Stimulated activated CD8-positive, alpha-beta memory T cell treated with anti-CD3 and anti-CD28 coated beads, Interleukin-2, amount 100 ng/mL, for 48 hours (primary cell): ENCODE results near the gene APMAP.

ENCODE experiments used
- DNase-seq, 2 donors: peaks; one replicate each; pipeline ENCODE4 v3.0.0-alpha.2; 2020; ENCODE audit warnings: low read depth in 2 of 2

Gene APMAP

GRCh38 chr20:24966317-24967012 is 26.1 kb downstream of the APMAP start:
- no peak for DNase-seq

DNA sequence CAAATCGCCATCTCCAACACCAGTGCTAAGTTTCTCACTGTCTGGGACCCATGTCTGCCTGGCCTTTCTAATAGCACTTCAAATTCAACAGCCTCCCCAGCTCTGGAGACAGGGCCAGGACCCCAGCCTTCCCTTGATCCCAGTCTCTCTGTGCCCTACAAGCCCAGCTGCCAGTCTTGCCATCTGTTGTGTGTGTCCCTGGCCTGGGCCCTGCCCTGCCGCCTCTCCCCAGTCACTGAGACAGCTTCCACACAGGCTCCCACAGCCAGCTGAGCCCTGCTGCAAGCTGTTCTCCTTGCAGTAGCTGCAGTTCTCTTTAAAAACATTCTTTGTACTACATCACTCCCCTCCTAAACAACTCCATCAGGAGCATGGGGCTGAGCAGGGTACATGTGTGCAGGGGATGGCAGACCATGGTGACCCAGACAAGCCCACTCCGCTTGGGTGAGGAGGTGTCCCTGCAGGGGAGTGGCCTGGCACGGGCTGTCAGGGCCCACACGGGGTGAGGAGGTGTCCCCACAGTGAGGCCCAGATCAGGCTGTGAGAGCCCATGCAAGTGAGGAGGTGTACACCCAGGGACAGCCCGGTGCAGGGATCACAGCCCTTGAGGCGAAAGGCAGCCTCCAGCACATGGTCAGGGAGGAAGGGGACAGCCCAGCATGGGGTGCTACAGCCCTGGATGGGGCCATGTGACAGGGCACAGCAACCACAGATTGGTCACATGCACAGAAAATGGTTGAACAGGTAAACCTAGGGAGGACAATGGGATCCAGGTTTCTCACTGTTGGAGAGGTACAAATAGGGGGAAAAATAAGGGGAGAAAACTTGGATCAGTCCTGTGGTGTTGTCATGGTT is 27.3 kb downstream of the APMAP start:
- no peak for DNase-seq

DNA sequence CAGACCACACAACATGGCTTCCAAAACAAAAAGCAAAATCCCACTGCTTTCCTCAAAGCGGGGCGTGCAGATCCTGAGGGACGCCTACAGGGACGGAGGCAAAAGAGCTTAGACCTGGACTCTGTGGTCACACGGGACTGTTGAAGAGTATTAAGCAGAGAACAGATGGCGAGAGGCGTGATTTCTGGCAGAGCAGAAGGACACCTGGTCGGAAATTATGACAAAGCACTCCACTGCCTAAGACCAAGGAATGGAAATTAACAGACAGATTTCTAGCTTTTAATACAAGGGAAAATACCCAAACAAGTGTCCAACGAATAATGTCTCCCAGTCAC is 28.1 kb downstream of the APMAP start:
- no peak for DNase-seq

DNA sequence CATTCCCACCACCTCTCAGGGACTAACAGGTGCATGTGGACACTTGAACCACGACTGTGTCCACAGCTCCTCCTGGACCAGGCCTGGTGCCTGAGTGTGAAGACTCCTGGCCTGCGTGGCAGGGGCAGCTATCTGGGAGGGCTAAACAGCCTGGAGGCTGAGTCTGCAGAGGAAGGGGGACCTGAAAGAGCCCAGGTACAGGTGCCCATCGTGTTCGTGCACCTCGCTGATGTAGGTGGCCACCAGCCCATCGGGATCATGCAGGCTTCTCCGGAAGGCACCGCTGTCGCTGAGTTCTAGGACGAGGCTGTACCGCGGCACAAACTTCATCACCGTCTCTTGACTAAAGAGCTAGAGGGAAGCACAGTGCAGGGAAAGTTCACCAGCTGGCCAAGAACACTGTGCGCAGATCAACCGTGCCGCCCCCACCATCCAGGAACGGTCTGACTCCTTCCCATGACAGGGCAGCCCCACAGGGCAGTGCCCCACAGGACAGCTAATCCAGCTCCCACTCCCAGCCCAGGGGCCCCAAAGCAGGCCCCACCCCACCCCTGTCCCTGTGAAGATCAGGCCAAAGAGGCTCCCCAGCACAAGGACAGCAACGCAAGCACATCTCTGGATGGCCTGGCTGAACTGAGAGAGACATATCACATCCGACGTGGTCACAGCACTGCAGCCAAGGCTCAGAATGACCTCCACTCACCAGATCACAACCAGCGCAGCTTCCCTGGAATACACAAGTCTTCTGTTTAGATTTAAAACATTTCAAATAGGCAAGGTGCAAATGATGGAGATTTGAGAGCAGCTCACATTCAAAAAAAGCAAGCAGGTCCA is 28.7 kb downstream of the APMAP start:
- no peak for DNase-seq

DNA sequence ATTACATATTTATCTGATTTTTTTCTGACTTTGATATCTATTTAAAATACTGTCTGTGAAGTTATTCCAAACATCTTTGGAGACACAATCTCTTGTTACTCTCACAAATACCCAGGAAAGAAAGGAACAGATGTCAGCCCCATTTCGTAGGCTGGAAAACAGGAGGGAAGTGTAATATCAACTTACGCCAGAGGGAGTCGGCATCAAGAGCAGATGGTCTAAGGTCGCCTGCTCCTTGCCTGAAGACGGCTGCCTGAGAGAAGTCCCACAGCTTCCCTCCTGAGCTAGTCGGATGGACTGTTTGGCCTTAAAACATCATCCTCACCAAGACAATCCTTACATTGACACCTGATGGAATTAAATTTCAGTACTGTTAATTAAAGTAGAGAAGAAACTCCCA is 30.0 kb downstream of the APMAP start:
- DNase-seq = no peak

DNA sequence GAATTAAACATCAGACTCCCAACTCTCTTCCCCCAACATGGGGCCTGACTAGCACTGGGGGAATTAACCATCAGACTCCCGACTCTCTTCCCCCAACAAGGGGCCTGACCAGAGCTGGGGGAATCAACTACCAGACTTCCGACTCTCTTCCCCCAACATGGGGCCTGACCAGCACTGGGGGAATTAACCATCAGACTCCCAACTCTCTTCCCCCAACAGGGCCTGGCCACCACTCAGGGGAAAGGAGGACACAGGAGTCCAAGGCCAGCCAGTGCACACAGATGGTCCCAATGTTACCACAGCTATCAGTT is 30.4 kb downstream of the APMAP start:
- DNase-seq = no peak

DNA sequence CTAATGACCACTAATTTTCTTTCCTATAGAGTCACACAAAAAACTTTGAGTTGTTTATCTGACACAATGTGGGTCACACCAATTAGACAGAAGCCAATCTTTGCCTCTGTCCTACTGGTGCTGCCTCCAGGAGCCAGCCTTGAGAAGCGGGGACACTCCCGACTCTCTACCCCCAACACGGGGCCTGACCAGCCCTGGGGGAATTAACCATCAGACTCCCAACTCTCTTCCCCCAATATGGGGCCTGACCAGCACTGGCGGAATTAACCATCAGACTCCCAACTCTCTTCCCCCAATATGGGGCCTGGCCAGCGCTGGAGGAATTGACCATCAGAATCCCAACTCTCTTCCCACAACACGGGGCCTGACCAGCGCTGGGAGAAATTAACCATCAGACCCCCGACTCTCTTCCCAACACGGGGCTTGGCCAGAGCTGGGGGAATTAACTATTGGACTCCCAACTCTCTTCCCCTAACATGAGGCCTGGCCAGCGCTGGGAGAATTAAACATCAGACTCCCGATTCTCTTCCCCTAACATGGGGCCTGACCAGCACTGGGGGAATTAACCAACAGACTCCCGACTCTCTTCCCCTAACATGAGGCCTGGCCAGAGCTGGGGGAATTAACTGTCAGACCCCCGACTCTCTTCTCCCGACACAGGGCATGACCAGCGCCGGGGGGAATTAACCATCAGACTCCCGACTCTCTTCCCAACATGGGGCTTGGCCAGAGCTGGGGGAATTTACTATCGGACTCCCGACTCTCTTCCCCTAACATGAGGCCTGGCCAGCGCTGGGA is 31.0 kb downstream of the APMAP start:
- no peak for DNase-seq

DNA sequence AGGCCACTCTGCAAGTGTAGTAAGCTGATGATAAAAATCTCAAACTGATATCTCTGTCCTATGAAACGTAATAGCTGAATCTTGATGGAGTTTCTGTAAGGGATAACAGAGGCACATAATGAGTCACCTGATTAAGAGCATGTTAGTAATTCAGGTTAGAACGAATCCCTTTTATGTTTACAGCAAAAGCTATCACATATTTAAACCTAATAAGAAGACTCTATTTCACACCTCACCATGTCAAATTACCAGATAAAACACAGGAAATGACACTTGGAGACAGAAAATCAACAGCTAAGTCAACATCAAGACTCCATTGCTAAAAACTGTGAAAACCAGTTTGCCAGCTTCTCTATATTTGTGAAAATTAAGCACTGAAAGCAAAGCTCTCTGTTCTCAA is 31.7 kb downstream of the APMAP start:
- DNase-seq = no peak

GRCh38 chr20:24960302-24960801 is 32.2 kb downstream of the APMAP start:
- no peak for DNase-seq

DNA sequence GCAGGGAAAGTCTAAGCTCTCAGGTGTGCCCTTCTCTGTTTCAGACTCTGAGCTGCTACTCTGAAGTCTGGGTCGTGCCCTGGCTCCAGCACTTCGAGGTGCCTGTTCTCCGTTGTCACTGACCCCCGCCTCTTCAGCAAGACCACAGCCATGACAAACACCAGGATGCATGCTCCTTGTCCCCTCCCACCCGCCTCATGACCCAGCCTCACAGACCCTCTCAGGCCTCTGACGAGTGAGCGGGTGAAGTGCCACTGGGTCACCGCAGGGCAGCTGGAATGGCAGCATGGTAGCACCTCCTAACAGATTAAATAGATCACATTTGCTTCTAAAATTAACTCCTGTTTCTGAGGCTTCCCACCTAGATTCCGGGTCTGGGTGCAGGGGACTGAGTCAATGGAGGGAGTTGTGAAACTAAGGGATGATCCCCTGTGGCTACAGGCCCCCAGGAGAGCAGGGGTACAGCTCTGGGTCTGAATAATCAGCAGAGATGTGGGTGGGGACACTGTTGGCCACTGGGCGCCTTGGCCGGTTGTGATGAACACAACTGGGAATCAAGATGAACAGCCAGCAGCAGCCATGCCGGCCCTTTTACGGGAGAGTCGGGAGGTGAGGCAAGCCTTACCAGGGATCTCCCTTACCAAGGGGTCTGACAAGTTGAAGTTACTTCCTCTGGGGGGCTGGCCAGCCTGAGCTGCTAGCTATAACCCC is 32.8 kb downstream of the APMAP start:
- DNase-seq = no peak

DNA sequence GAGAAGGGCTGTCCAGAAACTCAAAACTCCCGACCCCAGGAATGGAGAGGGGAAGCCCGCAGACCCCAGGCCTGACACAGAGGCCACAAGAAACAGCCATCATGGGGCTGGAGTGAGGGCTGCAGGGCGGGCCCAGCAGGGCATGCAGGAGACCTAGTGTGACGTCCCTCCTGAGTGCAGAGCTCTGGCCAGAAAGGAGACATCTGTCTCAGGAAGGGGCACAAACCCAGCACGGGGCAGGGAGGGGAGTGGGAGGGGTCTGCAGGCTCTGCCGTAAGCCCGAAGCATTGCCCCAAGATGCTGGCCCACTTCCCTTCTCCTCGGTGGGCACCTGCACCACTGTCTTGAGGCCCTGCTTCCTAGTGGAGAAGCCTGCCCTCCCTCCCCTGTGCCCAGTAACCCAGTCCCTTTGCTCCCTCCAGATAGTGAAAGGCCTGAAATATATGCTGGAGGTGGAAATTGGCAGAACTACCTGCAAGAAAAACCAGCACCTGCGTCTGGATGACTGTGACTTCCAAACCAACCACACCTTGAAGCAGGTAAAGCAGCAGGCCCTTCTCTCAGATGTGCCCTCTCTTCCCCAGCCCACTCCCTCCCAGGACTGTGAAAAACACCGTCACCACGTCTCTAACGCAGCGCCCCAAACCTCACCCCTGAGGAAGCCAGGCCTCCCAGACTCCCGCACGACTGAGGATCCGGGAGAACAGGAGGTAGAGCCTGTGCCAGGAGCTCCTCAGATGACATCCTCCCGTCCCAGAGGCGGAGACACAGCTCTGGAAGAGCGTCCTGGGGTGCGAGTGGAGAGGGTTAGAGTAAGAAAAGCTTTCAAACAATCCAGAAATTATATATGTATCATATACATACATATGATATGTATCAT is 33.8 kb downstream of the APMAP start:
- no peak for DNase-seq

GRCh38 chr20:24957326-24958016 is 35.1 kb downstream of the APMAP start:
- DNase-seq = no peak

- no peak for DNase-seq
These were observed 36.3 kb downstream of the APMAP start for GRCh38 chr20:24956001-24956841.

DNA sequence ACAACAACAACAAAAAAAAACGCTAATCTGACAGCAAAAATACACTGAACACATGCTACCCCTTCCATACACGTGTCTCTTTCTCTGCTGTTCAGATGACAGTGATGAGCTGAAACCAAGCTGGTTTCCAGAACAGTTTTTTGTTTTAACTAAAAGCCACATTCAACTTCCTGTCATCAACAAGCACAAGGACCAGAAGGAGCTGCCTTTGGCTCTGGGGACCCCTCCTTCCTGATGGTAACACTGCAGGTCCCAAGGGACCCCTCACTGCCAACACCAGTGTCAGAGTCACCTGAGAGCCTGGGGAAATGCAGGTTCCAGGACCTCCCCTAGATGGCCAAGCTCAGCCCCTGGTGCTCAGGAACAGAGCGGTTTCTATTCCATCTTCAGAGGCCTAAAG is 37.5 kb downstream of the APMAP start:
- no peak for DNase-seq

- DNase-seq = no peak
These were observed 38.0 kb downstream of the APMAP start for GRCh38 chr20:24954566-24954965.

GRCh38 chr20:24954151-24954550 is 38.4 kb downstream of the APMAP start:
- no peak for DNase-seq

- DNase-seq = no peak
These were observed 38.9 kb downstream of the APMAP start for GRCh38 chr20:24953621-24954133.

- no peak for DNase-seq
These were observed 39.4 kb downstream of the APMAP start for GRCh38 chr20:24953209-24953575.
